HG03064 (cell line): ENCODE results near the gene LRRK1.

Source experiments
- ATAC-seq: cut with Tn5 transposase; IDR thresholded peaks from one replicate; pipeline ENCODE4 v1.9.1; 2021; ENCODE audit warnings: low read depth; ENCODE audit not compliant: unreplicated experiment

LRRK1 gene, protein sequence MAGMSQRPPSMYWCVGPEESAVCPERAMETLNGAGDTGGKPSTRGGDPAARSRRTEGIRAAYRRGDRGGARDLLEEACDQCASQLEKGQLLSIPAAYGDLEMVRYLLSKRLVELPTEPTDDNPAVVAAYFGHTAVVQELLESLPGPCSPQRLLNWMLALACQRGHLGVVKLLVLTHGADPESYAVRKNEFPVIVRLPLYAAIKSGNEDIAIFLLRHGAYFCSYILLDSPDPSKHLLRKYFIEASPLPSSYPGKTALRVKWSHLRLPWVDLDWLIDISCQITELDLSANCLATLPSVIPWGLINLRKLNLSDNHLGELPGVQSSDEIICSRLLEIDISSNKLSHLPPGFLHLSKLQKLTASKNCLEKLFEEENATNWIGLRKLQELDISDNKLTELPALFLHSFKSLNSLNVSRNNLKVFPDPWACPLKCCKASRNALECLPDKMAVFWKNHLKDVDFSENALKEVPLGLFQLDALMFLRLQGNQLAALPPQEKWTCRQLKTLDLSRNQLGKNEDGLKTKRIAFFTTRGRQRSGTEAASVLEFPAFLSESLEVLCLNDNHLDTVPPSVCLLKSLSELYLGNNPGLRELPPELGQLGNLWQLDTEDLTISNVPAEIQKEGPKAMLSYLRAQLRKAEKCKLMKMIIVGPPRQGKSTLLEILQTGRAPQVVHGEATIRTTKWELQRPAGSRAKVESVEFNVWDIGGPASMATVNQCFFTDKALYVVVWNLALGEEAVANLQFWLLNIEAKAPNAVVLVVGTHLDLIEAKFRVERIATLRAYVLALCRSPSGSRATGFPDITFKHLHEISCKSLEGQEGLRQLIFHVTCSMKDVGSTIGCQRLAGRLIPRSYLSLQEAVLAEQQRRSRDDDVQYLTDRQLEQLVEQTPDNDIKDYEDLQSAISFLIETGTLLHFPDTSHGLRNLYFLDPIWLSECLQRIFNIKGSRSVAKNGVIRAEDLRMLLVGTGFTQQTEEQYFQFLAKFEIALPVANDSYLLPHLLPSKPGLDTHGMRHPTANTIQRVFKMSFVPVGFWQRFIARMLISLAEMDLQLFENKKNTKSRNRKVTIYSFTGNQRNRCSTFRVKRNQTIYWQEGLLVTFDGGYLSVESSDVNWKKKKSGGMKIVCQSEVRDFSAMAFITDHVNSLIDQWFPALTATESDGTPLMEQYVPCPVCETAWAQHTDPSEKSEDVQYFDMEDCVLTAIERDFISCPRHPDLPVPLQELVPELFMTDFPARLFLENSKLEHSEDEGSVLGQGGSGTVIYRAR (N-terminal part only)

DNA sequence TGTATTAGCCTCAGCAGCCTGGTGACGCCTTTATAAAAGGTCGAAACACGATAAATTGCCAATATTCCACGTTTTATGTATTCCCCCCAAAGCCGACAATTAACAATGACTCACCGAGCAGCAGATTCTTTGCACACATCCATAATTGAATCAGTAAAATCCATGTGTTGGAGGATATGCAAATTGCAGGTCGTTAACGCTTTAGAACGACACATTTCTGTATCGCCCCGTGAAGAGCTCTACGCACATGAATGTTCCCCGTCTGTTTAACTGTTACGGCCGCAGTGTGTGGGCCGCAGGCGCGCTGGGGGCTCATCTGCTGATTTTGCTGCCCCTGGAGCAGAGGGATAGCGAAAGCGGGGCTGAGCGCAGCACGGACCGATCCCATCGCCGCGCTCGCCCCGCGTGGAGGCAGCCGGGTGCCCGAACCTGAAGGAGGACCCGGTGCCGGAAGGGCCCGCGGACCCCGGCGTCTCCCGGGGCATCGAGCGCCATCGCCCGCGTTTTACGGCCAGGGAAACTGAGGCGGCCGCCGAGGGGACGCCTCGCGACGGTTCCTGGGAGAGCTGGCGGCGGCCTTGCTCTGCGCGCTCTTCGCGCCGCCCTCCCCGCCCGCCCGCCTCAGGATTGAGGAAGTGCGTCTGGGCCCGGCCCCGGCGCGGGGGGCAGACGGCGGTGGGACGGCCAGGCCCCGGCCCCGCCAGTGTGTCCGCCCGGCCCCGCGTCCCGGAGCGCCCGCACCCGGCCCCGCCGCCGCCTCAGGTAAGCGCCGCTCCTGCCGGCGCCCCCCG, at the start of gene LRRK1:
Gene LRRK1, plus strand, starts transcription at position 668 of the 791 bp plus-strand sequence. CDS start 5,276 bp downstream, outside the sequence.
- no peak for ATAC-seq

DNA sequence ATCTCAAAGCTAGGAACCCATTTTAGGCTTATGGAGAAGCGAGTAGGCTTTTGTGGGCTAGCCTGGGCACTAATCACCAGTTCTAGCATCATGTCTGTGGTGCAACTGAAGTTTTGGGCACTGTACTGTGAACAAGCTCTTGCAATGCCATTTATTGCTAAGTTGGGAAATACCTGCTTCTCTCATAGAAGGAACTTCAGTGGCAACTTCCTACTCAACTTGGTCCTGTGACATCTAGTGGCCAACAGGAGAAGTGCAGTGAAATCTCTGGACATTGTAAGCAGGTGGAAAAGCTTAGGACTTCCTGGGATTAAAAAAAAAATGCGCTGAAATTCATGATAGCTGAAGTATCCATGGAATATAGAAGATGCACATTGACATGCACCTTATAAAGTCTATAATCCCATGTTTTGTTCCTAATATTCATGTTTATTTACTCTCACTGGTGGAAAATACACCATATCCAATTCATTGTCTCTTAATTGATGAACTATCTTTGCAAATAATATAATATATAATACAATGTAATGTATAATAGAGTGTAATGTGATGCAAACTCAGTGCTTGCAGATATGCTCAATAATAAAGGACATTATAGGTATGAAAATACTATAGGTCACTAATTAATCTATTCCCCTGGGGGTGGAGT, 46.0 kb upstream of the LRRK1 start:
- no peak for ATAC-seq

DNA sequence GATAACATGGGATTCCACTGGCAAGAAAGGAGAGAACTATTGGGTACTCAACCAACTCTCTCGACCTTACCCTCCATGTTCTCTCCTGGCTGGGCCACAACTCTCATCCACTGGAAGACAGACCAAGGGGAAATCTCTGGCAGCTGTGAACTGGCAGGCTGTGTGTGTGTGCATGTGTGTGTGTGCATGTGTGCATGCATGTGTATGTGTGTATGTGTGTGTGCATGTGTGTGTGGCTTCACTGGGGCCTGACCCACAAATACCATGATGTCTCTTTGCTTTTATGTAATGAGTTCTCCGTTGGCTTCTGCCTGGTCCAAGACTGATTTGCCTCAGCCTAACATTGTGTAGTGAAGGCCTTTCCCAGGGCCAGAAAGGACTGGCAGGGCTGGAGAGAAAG, 43.7 kb upstream of the LRRK1 start:
- ATAC-seq = no peak

DNA sequence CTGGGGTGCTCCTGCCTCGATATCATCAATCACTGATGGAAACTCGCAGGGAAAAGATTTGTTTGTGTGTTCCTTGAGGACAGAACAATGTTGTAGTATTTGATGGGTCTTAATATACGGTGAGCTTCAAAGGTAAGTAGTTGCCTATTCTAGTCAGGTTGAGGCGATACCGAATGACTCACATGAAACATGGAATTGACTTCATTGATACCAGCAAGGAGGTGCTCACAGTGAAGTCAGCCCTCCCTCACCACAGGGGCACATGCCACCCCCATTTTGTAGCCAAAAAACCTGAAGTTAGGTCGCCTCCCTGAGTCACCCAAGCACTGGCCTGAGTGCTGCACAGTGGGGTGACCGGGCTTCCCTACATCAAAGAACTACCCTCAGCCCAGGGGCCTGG, 43.2 kb upstream of the LRRK1 start:
- ATAC-seq = no peak

DNA sequence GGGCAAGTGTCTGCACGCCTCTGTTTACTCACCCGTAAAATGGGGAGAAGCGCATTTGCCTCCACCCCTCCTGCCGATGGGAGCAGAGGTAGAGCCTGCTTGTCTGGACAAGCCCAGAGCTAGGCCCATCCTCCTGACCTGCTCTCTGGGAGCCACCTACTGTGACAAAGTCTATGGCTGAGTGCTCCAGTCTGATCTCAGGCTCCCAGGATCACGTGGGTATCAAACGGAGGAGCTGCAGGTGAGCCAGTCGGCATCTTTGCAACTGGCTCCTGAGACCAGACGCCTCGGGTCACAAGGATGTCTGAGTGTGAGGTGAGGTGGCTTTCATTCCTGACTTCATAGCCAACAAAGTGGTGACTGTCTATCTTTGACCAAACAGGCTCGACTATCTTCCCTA, 41.6 kb upstream of the LRRK1 start:
- ATAC-seq = no peak

DNA sequence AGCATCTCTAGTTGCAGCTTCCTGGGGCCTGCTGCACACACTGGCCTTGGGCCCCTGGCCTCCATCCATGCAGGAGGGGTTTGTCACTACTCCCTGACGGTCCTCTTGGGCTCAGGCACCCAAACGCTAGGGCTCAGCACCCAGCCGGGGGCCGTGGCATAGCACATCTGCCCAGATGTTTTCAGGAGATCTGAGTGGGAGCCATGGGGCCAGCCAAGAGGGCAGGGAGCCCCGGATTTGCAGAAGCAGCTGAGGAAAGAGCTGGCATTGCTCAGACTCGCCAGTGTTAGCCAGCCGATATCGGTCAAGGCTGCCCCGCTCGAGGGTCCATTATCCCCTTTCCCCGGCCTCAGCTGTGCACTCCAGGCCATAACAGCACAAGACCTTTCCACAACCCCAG, 41.0 kb upstream of the LRRK1 start:
- ATAC-seq = no peak

DNA sequence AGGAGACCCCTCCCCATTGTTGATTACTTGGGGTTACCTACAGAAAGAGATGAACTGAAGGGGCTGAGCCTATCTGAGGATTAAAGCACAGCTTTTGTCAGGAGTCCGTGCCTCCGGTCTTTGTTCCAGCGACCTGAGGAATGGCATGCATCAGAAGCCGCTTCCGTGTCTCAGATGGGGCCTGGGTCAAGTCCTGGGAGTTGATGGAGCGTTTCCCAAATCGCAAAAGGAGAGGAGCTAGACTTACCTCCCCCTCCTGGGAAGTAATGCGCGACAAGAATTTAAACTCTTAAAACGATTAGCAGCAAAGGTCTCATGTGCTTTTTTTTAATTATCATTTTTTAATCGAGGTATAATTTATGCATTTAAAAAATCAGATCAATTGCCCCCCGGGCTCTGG, 40.5 kb upstream of the LRRK1 start:
- no peak for ATAC-seq

DNA sequence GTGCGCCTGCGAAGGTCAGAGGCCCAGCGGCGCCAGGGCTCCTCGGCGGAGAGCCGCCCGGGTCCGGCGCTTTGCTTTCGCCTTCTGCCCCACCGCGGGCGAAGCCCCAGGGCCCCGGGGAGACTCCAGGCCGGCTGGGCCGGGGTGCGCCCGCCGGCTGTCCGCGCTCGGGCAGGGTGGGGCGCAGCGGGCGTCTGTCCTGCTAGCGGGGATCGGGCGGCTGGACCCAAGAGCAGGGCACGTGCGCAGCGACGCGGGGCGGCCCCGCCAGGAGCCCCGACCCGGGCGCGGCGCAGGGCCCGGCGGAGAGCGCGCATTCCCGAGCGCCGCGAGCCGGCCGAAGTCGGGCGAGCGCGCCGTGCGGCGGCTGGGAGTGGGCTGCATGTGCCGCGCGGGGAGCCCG, 40.1 kb upstream of the LRRK1 start:
- ATAC-seq = no peak

DNA sequence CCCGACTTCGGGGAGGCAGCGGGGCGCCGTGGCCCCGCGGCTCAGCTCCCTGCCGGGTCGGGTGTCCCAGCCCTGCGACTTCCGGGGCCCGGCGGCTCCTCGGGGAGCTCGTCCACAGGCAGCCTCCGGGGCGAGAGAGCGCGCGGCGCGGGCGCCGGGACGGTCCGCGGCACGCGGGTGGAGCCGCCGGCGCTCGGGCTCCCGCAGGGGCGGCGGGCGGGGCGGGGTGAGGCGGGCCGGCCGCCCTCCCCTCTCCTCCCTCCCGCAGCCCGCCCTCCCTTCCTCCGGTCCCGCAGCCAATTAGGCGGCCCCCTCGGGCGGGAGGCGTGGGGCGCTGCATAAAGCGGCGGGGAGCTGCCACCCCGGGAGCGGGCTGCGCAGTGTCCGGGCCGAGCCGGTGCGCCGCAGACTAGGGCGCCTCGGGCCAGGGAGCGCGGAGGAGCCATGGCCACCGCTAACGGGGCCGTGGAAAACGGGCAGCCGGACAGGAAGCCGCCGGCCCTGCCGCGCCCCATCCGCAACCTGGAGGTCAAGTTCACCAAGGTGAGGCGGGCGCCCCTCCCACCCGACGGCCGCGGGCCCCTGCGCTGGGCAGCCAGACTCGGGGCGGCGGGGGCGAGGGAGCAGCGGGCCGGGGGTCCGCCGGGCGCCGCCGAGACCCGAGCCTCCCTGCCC, 39.6 kb upstream of the LRRK1 start, which contains the start of gene ALDH1A3:
Gene ALDH1A3, plus strand, starts transcription at position 368 of the 675 bp plus-strand sequence. Its CDS starts 77 bp downstream, at position 445.
- no peak for ATAC-seq

DNA sequence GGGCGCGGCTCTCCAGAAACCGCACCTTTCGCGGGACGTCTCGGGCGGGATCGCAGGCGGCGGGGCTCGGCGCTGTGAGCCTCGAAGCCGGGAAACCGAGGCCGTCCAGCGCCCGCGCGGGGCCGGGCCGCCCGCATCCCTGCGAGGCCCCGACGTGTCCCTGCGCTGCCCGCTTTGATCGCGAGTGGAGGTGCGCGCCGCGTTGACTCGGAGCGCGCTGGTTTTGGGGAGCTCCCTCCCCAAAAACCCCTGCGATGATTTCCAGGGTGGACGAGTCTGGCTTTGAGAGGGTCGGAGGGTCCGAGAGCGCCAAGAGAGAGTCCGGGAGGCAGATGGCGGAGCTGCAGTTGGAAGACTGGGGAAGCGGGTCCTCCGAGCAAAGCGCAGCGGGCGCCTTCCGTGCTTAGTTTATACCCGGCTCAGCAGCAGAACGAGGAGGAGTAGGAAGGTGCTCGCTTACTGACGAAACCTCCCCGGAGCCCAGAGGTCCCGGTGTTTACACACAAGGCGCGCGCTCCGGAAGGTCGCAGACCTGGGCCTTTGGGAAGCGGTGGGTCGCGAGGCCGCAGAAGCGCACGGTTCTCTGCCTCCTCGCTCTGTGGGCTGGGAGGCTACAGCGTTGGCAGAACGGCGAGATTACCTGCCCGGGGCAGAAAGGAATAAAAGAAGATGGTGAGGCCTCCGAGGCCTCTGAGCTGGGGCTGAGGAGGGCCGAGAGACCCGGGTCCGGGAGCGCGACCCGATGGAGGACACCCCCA, 38.8 kb upstream of the LRRK1 start:
- no peak for ATAC-seq

DNA sequence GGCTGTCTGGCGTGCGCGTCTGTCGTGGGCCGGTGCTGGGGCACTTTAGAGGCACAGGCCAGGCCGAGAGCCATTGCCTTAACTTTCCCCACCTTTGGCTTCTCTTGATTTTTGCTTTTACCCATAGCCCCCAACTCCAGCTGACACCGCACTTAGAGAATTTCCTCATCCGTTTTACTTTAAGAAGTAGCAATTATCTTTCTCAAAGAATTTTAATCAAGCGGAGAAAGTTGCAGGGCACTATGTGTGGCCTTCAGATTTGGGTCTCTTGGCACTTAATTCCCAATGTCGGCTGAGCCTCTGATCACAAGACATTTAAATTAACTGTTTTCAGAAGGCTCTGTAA, 38.3 kb upstream of the LRRK1 start:
- no peak for ATAC-seq

DNA sequence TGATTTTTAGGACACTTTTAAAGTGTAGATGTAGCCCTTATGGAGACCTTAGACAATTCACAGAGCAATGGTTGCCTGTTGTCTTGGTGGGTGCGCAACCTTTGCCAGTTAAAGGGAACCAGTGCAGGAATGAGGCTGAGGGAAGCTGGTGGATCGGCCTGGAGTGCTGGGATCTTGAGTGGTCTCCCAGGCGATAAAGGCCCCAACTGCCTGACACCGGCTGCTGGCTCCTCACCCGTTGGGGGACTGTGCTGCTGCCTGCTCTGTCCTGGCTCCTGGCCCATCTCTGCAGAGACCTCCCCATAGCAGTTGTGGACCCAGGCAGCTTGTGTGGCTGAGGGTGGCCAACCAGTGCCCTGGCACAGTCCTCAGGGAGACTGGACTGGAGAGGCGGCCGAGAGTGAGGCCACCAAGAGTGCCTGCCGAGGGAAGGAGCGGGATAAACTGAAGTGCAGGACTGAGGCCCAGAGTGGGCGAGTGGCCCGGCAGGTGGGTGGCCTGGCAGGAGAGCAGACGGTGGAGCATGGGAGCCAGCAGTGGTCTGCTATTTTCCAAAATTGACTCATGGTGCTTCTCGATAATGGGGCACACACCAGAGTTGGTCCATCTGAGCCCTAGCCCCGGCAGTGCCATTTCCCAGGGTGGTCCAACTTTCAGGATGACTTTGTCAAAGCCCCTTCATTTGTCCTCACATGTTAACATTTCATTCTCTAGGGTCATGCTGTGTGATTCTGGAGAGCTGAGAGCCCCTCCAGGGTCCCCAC, 37.4 kb upstream of the LRRK1 start:
- no peak for ATAC-seq

DNA sequence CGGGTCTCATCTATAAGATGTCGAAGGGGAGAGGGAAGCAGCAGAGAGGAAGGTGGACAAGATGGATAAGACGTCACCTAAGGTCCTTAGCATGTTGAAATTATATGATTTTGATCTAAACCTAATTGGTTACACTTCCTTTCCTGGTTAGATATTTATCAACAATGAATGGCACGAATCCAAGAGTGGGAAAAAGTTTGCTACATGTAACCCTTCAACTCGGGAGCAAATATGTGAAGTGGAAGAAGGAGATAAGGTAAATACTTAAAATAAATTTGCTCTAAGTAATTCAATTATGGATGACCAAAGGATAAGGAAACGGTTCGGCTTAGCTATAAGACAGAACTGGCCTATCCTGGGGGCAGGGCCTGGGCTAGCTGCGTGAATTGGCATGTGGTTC, 34.0 kb upstream of the LRRK1 start:
- no peak for ATAC-seq

DNA sequence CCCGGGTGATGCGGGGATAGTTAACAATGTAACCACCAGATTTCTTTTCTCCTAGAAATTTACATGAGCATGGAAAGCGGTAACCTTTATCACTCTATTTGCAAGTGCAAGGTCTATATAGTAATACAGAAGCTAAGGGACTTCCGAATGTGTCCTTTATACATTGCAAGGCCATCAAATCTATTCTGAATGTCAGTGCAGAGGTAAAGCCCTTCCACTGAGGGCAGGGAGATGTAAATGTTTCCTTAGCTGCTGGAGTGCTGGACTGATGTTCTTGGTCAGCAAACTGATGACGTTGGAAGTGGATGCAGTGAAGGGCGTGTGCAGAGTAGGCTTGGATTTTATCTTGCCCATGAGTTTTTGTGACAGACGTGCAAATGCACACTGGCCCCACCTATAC, 33.3 kb upstream of the LRRK1 start:
- ATAC-seq = no peak

DNA sequence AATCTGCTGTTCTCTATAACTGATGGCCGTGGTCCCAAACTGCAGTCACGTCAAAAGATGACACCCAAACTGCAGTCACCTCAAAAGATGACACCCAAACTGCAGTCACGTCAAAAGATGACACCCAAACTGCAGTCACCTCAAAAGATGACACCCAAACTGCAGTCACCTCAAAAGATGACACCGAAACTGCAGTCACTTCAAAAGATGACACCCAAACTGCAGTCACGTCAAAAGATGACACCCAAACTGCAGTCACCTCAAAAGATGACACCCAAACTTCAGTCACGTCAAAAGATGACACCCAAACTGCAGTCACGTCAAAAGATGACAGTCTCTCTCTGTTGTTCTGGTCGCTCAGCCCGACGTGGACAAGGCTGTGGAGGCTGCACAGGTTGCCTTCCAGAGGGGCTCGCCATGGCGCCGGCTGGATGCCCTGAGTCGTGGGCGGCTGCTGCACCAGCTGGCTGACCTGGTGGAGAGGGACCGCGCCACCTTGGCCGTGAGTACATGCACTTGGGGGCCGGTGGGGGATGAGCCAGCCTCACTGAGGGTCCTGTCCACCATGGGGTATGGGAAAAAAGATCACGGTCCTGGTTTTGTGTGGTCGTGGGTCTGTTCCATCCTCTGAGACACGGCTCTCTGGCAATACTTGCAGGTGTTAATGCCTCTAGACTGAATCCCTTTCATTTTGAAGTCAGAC, 31.8 kb upstream of the LRRK1 start:
- ATAC-seq = no peak

DNA sequence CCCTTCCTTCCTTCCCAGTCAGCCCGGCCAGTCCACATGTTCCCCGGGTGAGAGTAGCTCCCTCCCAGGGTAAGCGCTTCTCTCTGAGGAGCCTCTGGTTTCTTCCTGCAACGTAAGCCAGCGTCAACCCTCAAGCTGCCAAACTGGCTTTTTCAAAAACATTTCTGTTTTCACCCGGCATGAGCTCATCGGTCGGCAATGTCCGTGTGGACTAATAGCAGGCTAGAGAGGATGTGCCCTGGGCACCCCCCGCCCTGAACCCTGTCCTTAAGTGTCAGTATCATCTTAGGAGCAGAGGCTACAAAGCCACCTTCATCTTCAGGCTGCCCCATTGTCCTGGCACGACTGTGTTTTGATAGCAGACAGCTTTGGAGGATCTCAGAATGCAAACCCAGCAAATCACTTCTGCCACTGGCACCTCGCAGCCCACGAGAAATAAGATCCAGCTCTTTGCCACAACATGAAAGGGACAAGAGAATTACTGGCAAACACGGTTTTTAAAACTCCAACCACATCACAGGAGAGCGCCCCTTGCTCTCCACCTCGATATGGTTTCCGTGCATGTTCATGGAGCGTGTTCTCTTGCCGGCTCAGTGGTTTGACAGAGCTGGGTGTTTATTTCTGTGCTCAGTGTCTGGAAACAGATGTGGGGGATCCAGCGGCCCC, 29.6 kb upstream of the LRRK1 start:
- no peak for ATAC-seq
